ENCODE data around the gene NKX1-1.

The NKX1-1 gene

GRCh38 chr4:1356181-1356998 lies 49.9 kb downstream of the NKX1-1 start:
- DNase-seq, result peak; percentile 3

- DNase-seq, result no peak
Measured at GRCh38 chr4:1355378-1355777, 50.9 kb downstream of the NKX1-1 start.

- DNase-seq, result no peak
Measured at GRCh38 chr4:1354983-1355275, 51.3 kb downstream of the NKX1-1 start.

- DNase-seq, result no peak
Measured at GRCh38 chr4:1354136-1354982, 51.9 kb downstream of the NKX1-1 start.

- no peak for DNase-seq
Measured at GRCh38 chr4:1353186-1354055, 52.8 kb downstream of the NKX1-1 start.

Data from HCEC 1CT (cell line).